Measurements from ENCODE around the gene CXCL9.

DNA sequence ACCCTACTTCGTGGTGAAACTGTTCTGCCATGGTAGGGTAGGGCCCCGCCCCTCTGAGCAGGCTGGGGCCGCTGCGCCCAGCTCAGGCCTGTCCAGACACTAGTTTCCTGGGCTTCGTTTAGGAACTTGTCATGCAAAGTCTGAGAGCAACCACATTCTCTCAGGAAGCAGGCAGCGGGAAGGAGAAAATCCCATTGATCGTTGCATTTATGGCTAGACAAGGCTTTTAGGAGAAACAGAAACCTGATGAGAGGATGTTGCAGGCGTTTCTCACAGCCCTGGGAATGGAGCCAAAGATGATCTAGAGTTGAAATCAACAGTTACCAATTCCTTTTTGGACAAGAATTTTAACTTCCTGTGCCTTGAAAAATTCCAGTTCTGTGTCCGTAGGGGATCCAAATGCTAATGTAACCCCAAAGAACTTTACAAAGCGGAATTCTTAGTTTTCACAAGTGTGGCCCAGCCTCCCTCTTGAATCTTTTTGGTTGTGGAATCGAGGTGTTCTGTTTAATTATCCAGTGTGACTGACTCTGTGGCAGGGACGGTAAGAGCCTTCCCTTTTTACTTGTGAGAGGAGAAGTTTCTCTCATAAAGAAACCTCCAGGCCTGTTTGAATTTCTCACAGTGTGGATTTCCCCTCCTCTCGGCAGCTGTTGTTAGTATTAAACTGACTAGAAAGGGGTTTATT is 4.5 kb upstream of the CXCL9 start:
- TF ChIP-seq, protein P1, sequence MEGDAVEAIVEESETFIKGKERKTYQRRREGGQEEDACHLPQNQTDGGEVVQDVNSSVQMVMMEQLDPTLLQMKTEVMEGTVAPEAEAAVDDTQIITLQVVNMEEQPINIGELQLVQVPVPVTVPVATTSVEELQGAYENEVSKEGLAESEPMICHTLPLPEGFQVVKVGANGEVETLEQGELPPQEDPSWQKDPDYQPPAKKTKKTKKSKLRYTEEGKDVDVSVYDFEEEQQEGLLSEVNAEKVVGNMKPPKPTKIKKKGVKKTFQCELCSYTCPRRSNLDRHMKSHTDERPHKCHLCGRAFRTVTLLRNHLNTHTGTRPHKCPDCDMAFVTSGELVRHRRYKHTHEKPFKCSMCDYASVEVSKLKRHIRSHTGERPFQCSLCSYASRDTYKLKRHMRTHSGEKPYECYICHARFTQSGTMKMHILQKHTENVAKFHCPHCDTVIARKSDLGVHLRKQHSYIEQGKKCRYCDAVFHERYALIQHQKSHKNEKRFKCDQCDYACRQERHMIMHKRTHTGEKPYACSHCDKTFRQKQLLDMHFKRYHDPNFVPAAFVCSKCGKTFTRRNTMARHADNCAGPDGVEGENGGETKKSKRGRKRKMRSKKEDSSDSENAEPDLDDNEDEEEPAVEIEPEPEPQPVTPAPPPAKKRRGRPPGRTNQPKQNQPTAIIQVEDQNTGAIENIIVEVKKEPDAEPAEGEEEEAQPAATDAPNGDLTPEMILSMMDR (IDR thresholded peaks at IDR 0.05; ENCODE audit: low read depth, low read length): no peak
- TF ChIP-seq POLR2A (IDR thresholded peaks at IDR 0.05; ENCODE audit: extremely low read depth, insufficient read length): no peak
